ENCODE results near the gene TIMELESS. TPM values are rescaled to one million over a fixed set of nuclear protein-coding genes. Genes with fewer than 3 reads are reported as not detected.

Gene TIMELESS
- total RNA-seq, 1 donor from 2014 or later = 16.2 TPM

DNA sequence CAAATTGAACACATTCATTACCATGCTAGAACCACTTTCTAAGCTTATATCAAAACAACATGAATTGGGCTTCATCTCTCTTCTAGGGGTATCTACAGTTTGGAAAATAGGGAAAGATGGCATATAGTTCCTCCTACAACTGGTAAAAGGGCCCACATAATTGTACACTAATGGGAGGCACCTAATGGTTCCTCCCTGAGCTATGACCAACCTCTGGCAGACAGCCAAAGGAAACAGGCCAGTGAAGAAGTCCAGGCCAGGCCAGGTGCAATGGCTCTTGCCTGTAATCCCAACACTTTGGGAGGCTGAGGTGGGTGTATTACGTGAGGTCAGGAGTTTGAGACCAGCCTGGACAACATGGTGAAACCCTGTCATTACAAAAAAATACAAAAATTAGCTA lies 63.4 kb downstream of the TIMELESS start:
- no peak for DNase-seq (ENCODE audit: extremely low spot score, unreplicated experiment)
- Mint-ChIP-seq H3K27ac (ENCODE audit: unreplicated experiment) (no peak overlapping the region), H3K27me3 (ENCODE audit: unreplicated experiment) (peaks cover 4% of the 10 kb centered on the region), H3K4me3 (ENCODE audit: unreplicated experiment) (no peak overlapping the region), H3K4me1 (ENCODE audit: unreplicated experiment) (peaks cover 32% of the 10 kb centered on the region), H3K9me3 (ENCODE audit: unreplicated experiment) (no peaks in the 10 kb centered on the region), H3K36me3 (ENCODE audit: unreplicated experiment) (no peaks in the 10 kb centered on the region)
- no peak for TF ChIP-seq CTCF (IDR thresholded peaks at IDR 0.05)

DNA sequence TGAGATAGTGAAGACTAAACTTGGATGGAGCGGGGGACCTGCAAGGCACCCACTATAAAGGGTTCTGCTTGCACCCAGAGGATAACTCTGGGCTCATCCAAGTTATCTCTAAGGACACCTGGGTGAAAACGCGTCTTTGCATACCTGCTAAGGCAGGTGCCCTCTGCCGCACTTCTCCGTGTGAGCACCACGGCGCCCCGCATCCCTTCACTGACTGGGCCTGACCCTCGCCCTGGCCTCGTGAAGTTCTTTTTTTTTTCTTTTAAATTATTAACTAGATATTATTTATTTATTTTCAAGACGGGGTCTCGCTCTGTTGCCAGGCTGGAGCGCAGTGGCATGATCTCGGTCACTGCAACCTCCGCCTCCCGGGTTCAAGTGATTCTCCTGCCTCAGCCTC lies 66.6 kb downstream of the TIMELESS start:
- H3K27me3 Mint-ChIP-seq (ENCODE audit: unreplicated experiment) = peaks cover 7% of the 10 kb centered on the region
- TF ChIP-seq CTCF (IDR thresholded peaks at IDR 0.05) = no peak
- H3K9me3 Mint-ChIP-seq (ENCODE audit: unreplicated experiment) = no peaks in the 10 kb centered on the region
- no peak overlapping the region for H3K27ac Mint-ChIP-seq (ENCODE audit: unreplicated experiment)
- no peaks in the 10 kb centered on the region for H3K36me3 Mint-ChIP-seq (ENCODE audit: unreplicated experiment)
- H3K4me3 Mint-ChIP-seq (ENCODE audit: unreplicated experiment) = no peak overlapping the region
- peaks cover 19% of the 10 kb centered on the region for H3K4me1 Mint-ChIP-seq (ENCODE audit: unreplicated experiment)
- no peak for DNase-seq (ENCODE audit: extremely low spot score, unreplicated experiment)

DNA sequence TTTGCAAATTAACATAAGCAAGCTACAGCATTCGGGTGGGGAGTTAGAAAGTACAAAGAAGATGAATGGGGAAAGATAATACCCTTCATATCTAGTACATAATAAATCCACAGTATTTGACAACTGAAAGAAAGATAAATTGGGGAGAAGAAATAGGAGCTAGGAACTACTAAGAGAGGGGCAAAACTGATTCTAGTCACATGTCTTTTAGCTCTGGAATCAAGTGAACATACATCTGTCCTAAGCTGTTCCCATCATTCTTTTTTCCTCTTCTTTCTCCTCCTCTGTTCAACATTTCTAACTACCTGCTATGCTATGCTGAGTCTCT lies 71.3 kb downstream of the TIMELESS start:
- DNase-seq (ENCODE audit: extremely low spot score, unreplicated experiment) = no peak
- Mint-ChIP-seq H3K36me3 (ENCODE audit: unreplicated experiment) (no peaks in the 10 kb centered on the region), H3K27me3 (ENCODE audit: unreplicated experiment) (peaks cover 11% of the 10 kb centered on the region), H3K9me3 (ENCODE audit: unreplicated experiment) (no peaks in the 10 kb centered on the region), H3K4me3 (ENCODE audit: unreplicated experiment) (no peak overlapping the region), H3K27ac (ENCODE audit: unreplicated experiment) (no peak overlapping the region), H3K4me1 (ENCODE audit: unreplicated experiment) (no peaks in the 10 kb centered on the region)
- no peak for TF ChIP-seq CTCF (IDR thresholded peaks at IDR 0.05)

DNA sequence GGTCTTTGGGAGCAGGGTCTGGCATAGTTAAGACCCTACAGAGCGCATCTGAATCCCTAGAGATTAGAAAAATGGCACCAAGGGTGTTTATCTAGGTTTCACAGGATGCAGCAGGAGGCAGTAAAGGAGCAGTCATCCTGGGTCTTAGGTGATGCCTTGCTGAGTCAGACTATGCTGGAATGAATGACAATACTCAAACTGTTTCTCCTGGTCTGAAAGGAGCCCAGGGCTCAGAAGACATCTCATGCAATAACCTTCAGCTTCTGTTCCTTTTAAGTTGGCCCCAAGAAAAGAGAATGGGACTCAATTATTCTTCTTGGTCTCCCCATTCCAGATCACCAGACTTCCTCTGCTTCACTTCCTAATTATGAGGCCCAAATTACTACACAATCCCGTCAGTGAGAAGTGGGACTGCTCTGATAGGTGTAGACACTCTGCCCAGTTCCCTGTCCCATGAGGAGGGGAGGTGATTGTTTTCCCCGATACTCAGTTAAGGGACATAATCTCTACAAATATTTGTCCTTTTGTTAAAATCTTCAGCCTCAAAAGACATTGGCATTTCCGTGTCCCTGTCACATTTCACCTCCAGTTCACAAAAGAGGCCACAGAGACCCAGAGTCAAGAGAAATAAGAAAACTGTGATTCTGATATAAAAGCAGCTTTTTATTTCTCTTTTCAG lies 71.8 kb downstream of the TIMELESS start:
- Mint-ChIP-seq H3K4me3 (ENCODE audit: unreplicated experiment) (no peak overlapping the region), H3K27ac (ENCODE audit: unreplicated experiment) (no peak overlapping the region), H3K9me3 (ENCODE audit: unreplicated experiment) (no peaks in the 10 kb centered on the region), H3K4me1 (ENCODE audit: unreplicated experiment) (no peaks in the 10 kb centered on the region), H3K27me3 (ENCODE audit: unreplicated experiment) (peaks cover 15% of the 10 kb centered on the region), H3K36me3 (ENCODE audit: unreplicated experiment) (no peaks in the 10 kb centered on the region)
- no peak for TF ChIP-seq CTCF (IDR thresholded peaks at IDR 0.05)
- no peak for DNase-seq (ENCODE audit: extremely low spot score, unreplicated experiment)

GRCh38 chr12:56375598-56376434 lies 73.4 kb downstream of the TIMELESS start:
- H3K27ac Mint-ChIP-seq (ENCODE audit: unreplicated experiment) = no peak overlapping the region
- H3K4me3 Mint-ChIP-seq (ENCODE audit: unreplicated experiment) = no peak overlapping the region
- no peaks in the 10 kb centered on the region for H3K36me3 Mint-ChIP-seq (ENCODE audit: unreplicated experiment)
- DNase-seq (ENCODE audit: extremely low spot score, unreplicated experiment) = no peak
- H3K9me3 Mint-ChIP-seq (ENCODE audit: unreplicated experiment) = no peaks in the 10 kb centered on the region
- H3K27me3 Mint-ChIP-seq (ENCODE audit: unreplicated experiment) = peaks cover 22% of the 10 kb centered on the region
- no peaks in the 10 kb centered on the region for H3K4me1 Mint-ChIP-seq (ENCODE audit: unreplicated experiment)
- TF ChIP-seq CTCF (IDR thresholded peaks at IDR 0.05) = no peak

Data from osteocyte (in vitro differentiated cells).